Activated CD8-positive, alpha-beta T cell treated with anti-CD3 and anti-CD28 coated beads, Interleukin-2, amount 10 ng/mL, durations not matched to agents 7 days and 5 days (primary cell): ENCODE results near the gene TRIP4. TPM values are rescaled to one million over a fixed set of nuclear protein-coding genes. Genes with fewer than 3 reads are reported as not detected.
"Not testable (repeated sequence)": the region's sequence is repeated elsewhere in the genome, so short reads cannot be mapped to it uniquely, and the experiment has no call there.

Experiments used
- ATAC-seq: fragments of 150-1000 bp; cut with Tn5 transposase; one replicate; pipeline ENCODE4 v1.10.0; 2021; ENCODE audit warnings: moderate library complexity
- CTCF ChIA-PET: fragments of 350-600 bp; sonication (Branson Sonifier 250); formaldehyde crosslinking; loops from one replicate; lab custom pipeline; 2021; ENCODE audit warnings: antibody characterized with exemption; lab: Charles Lee
- POLR2A ChIA-PET: fragments of 350-600 bp; sonication (Branson Sonifier 250); formaldehyde crosslinking; loops from one replicate; lab custom pipeline; 2021; ENCODE audit warnings: antibody characterized with exemption; lab: Charles Lee
- DNase-seq: peaks from one replicate; pipeline ENCODE4 v3.0.0-alpha.2; 2020
- H3K27ac Mint-ChIP-seq: one replicate; pipeline ENCODE4 v1.8.0; 2021; ENCODE audit warnings: mild to moderate bottlenecking, mixed read lengths
- H3K27me3 Mint-ChIP-seq: one replicate; pipeline ENCODE4 v1.8.0; 2021; ENCODE audit warnings: low read depth, mixed read lengths
- H3K36me3 Mint-ChIP-seq: one replicate; pipeline ENCODE4 v1.8.0; 2021; ENCODE audit warnings: low read depth, mixed read lengths
- H3K4me1 Mint-ChIP-seq: one replicate; pipeline ENCODE4 v1.8.0; 2021; ENCODE audit warnings: low read depth, mixed read lengths
- H3K4me3 Mint-ChIP-seq: one replicate; pipeline ENCODE4 v1.8.0; 2021; ENCODE audit warnings: mild to moderate bottlenecking, mixed read lengths
- H3K9me3 Mint-ChIP-seq: one replicate; pipeline ENCODE4 v1.8.0; 2022; ENCODE audit warnings: mixed read lengths; ENCODE audit not compliant: insufficient read depth
- total RNA-seq, 2 experiments: library from RNA; stranded (reverse); gene quantifications; one replicate each; pipeline ENCODE4 v1.2.3, GENCODE V29; 2021

The TRIP4 gene
- total RNA-seq, 2 experiments from 2014 or later, result 22.3 to 23.0 TPM

- CTCF ChIA-PET, H3K4me3 Mint-ChIP-seq, DNase-seq, POLR2A ChIA-PET, H3K9me3 Mint-ChIP-seq, ATAC-seq, H3K27ac Mint-ChIP-seq, H3K27me3 Mint-ChIP-seq: not testable (repeated sequence)
- Mint-ChIP-seq H3K36me3 (peaks cover 39% of the 10 kb centered on the region), H3K4me1 (peaks cover 25% of the 10 kb centered on the region)
Measured at GRCh38 chr15:64495968-64496367, 108.3 kb downstream of the TRIP4 start.

- no peak for DNase-seq
- Mint-ChIP-seq H3K27me3 (no peaks in the 10 kb centered on the region), H3K4me1 (peaks cover 53% of the 10 kb centered on the region), H3K4me3 (no peak overlapping the region), H3K36me3 (peaks cover 56% of the 10 kb centered on the region), H3K9me3 (no peaks in the 10 kb centered on the region), H3K27ac (no peak overlapping the region)
- ChIA-PET POLR2A (interaction anchor here (1.1 kb wide), 1 partner anchor 68 kb away, joined by 3 read pairs; no protein-coding TSS in a partner anchor), CTCF (interaction anchor here (1.1 to 1.9 kb wide), 4 partner anchors 13 to 153 kb away, joined by 3 to 7 read pairs (median 4); no protein-coding TSS in a partner anchor)
- no peak for ATAC-seq
Measured at GRCh38 chr15:64500695-64501395, 113.2 kb downstream of the TRIP4 start.

DNA sequence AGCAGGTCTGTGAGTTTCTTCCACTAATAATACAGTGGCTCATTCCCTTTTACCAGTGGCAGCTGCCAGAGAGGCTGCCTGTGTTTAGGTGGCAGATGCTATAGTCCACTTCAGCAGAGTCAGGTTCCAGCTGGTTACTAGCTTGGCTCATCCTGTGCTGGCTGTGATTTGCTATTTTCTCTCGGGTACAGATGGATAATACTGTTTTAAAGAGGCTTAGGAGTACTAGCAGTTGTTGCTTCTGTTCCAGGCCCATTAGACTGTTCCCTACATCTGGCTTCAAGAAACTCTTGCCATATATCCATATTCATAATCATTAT, 113.7 kb downstream of the TRIP4 start:
- Mint-ChIP-seq H3K9me3 (no peaks in the 10 kb centered on the region), H3K4me1 (peaks cover 53% of the 10 kb centered on the region), H3K36me3 (peaks cover 52% of the 10 kb centered on the region), H3K27me3 (no peaks in the 10 kb centered on the region), H3K27ac (no peak overlapping the region), H3K4me3 (no peak overlapping the region)
- ChIA-PET CTCF (interaction anchor here (1.1 to 1.9 kb wide), 4 partner anchors 12 to 152 kb away, joined by 3 to 7 read pairs (median 4); no protein-coding TSS in a partner anchor), POLR2A (interaction anchor here (1.1 kb wide), 1 partner anchor 68 kb away, joined by 3 read pairs; no protein-coding TSS in a partner anchor)
- ATAC-seq (no peak), DNase-seq (no peak)

DNA sequence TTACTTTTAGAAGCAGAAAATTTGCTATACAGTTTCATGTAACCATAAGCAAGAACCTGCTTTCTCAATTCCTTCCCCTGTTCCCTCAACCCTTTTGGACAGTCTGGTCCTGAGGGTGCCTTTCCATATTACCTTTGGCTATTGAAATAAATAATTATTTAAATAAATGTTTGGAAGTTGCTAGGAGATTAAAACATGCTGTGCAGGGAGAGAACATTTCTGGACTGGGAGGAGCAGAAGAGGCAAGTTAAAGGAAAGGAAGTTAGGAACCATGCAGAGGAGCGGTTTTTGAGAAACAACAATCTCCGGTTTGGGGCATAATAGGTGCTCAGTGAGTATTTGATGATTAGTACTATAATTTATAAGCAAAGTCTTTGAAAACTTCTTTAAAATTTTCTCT, 114.5 kb downstream of the TRIP4 start:
- Mint-ChIP-seq H3K4me3 (no peak overlapping the region), H3K27ac (peak overlapping the region; percentile 71), H3K4me1 (peaks cover 60% of the 10 kb centered on the region), H3K36me3 (peaks cover 53% of the 10 kb centered on the region), H3K27me3 (no peaks in the 10 kb centered on the region), H3K9me3 (no peaks in the 10 kb centered on the region)
- no peak for ATAC-seq
- no peak for DNase-seq
- POLR2A ChIA-PET, result no interaction called here
- CTCF ChIA-PET, result interaction anchor here (1.5 kb wide), 1 partner anchor 151 kb away, joined by 4 read pairs; no protein-coding TSS in a partner anchor

- peak overlapping the region; percentile 71 for H3K27ac Mint-ChIP-seq
- peaks cover 54% of the 10 kb centered on the region for H3K36me3 Mint-ChIP-seq
- ATAC-seq, result no peak
- ChIA-PET CTCF (interaction anchor here (1.2 to 2.0 kb wide), 5 partner anchors 11 to 307 kb away, joined by 3 to 12 read pairs (median 7); no protein-coding TSS in a partner anchor), POLR2A (interaction anchor here (0.6 to 1.7 kb wide), 4 partner anchors 11 to 115 kb away, joined by 3 to 5 read pairs (median 4); partner anchors contain the start of genes TRIP4 and ZNF609)
- H3K4me3 Mint-ChIP-seq, result peak overlapping the region; percentile 49
- no peak for DNase-seq
- peaks cover 64% of the 10 kb centered on the region for H3K4me1 Mint-ChIP-seq
- no peaks in the 10 kb centered on the region for H3K27me3 Mint-ChIP-seq
- H3K9me3 Mint-ChIP-seq, result no peaks in the 10 kb centered on the region
Measured at GRCh38 chr15:64502551-64502950, 114.9 kb downstream of the TRIP4 start.

DNA sequence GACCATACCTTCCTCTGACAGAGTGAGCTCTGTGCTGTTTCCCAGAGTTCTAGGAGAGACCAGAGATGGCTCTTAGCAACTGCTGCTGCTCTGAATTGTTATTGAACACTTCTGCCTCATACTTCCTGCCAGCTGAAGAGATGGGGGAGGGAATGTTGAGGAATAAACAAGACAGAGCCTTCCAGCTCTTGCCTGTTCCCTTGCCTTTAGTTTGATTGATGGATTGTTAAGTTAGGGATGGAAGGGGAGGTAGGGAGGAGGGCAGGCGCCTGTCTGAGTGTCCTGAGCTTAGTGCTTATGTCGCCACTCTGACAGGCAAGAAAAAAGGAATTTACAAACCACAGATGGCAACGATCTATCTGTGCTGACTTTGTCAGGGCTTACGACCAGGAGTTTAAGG, 115.6 kb downstream of the TRIP4 start:
- DNase-seq (no peak), ATAC-seq (peak; percentile 52)
- ChIA-PET CTCF (interaction anchor here (1.0 to 2.0 kb wide), 11 partner anchors 8 to 332 kb away, joined by 3 to 12 read pairs (median 5); no protein-coding TSS in a partner anchor), POLR2A (interaction anchor here (0.6 to 1.7 kb wide), 6 partner anchors 11 to 141 kb away, joined by 3 to 5 read pairs (median 3); partner anchors contain the start of genes TRIP4 and ZNF609)
- Mint-ChIP-seq H3K4me1 (peaks cover 69% of the 10 kb centered on the region), H3K27ac (peak overlapping the region; percentile 71), H3K27me3 (no peaks in the 10 kb centered on the region), H3K36me3 (peaks cover 54% of the 10 kb centered on the region), H3K9me3 (no peaks in the 10 kb centered on the region), H3K4me3 (peak overlapping the region; percentile 49)

- POLR2A ChIA-PET, result interaction anchor here (0.6 to 1.7 kb wide), 6 partner anchors 10 to 140 kb away, joined by 3 to 8 read pairs (median 4); partner anchors contain the start of gene TRIP4
- CTCF ChIA-PET, result interaction anchor here (1.0 to 2.0 kb wide), 11 partner anchors 9 to 332 kb away, joined by 3 to 12 read pairs (median 5); no protein-coding TSS in a partner anchor
- ATAC-seq, result peak; percentile 40
Measured at GRCh38 chr15:64503640-64504039, 116.0 kb downstream of the TRIP4 start.

More at GRCh38 chr15:64503640-64504039, 116.0 kb downstream of the TRIP4 start:
- no peak for DNase-seq
- H3K9me3 Mint-ChIP-seq, result no peaks in the 10 kb centered on the region
- H3K4me3 Mint-ChIP-seq, result peak overlapping the region; percentile 49
- H3K27ac Mint-ChIP-seq, result peak overlapping the region; percentile 71
- peaks cover 72% of the 10 kb centered on the region for H3K4me1 Mint-ChIP-seq
- H3K27me3 Mint-ChIP-seq, result no peaks in the 10 kb centered on the region
- peaks cover 53% of the 10 kb centered on the region for H3K36me3 Mint-ChIP-seq

Other genes with a start within 250 kb of the TRIP4 start
- gene SNX22, start 236.1 kb upstream of the TRIP4 start, total RNA-seq, result under 1 TPM; 0.47 to 0.58 TPM
- 100 to 1,000 TPM; 378 to 386 TPM for gene PPIB, start 224.8 kb upstream of the TRIP4 start, total RNA-seq
- 10 to 100 TPM; 26.8 to 28.2 TPM for gene CSNK1G1, start 31.7 kb upstream of the TRIP4 start, total RNA-seq
- gene PCLAF, start 6.4 kb upstream of the TRIP4 start, total RNA-seq, result 100 to 1,000 TPM; 135 to 153 TPM
- 10 to 100 TPM; 39.9 to 40.5 TPM for gene ZNF609, start 72.7 kb downstream of the TRIP4 start, total RNA-seq